ENCODE measurements around the gene CBLC. TPM values are rescaled to one million over a fixed set of nuclear protein-coding genes. Genes with fewer than 3 reads are reported as not detected.

The CBLC gene
- total and polyA plus RNA-seq, 2 donors from 2014 or later: 8.2 to 11.5 TPM

DNA sequence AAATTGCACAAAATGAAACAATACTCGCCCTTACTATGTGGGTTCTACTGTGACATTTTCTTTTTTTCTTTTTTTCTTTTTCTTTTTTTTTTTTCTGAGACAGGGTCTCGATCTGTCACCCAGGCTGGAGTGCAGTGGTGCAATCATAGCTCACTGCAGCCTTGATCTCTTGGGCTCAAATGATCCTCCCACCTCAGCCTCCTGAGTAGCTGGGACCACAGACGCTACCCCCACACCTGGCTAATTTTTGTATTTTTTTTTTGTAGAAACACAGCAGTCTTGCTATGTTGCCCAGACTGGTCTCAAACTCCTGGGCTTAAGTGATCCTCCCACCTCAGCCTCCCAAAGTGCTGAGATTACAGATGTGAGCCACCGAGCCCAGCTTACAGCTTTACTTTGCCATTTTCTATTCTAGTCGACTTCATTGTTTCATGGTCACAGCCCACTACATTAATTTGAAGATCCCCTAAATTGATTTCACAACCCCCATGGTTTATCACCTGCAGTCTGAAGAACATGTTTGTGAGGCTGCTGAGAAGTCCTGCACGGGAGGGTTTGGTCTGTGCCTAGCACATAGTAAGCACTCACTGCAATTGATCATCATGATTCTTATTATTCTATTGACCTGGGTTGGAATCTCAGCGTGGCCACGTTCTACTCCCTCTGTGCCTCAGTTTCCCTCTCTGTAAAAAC lies 25.4 kb upstream of the CBLC start:
- no peaks in the 10 kb centered on the region for H3K27me3 ChIP-seq (ENCODE audit: control insufficient read depth, insufficient read depth, low read length)
- intact Hi-C loops (cut with DNase I): no loop called here
- FAIRE-seq: no peak
- H3K9ac ChIP-seq (ENCODE audit: low read length in 3 of 3): peak overlapping the region in 2 of 3 donors; percentile 10 to 42
- TF ChIP-seq, protein P1, sequence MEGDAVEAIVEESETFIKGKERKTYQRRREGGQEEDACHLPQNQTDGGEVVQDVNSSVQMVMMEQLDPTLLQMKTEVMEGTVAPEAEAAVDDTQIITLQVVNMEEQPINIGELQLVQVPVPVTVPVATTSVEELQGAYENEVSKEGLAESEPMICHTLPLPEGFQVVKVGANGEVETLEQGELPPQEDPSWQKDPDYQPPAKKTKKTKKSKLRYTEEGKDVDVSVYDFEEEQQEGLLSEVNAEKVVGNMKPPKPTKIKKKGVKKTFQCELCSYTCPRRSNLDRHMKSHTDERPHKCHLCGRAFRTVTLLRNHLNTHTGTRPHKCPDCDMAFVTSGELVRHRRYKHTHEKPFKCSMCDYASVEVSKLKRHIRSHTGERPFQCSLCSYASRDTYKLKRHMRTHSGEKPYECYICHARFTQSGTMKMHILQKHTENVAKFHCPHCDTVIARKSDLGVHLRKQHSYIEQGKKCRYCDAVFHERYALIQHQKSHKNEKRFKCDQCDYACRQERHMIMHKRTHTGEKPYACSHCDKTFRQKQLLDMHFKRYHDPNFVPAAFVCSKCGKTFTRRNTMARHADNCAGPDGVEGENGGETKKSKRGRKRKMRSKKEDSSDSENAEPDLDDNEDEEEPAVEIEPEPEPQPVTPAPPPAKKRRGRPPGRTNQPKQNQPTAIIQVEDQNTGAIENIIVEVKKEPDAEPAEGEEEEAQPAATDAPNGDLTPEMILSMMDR (IDR thresholded peaks at IDR 0.05; ENCODE audit: borderline replicate concordance, extremely low read depth, insufficient read depth): no peak
- H3K9me3 ChIP-seq (ENCODE audit: control insufficient read depth in 2 of 3, insufficient read depth in 1 of 3, low read length in 3 of 3): no peaks in the 10 kb centered on the region
- H3K4me1 ChIP-seq (ENCODE audit: control insufficient read depth in 2 of 3, insufficient read depth in 2 of 3, low read depth in 1 of 3, low read length in 3 of 3): peaks cover 0 to 44% (median 29%) of the 10 kb centered on the region in 3 donors
- H3K36me3 ChIP-seq (ENCODE audit: control insufficient read depth in 2 of 3, insufficient read depth in 3 of 3, low read length in 3 of 3): peaks cover 0 to 17% (median 10%) of the 10 kb centered on the region in 3 donors
- no peak for DNase-seq
- peak overlapping the region; percentile 15 to 93 for H3K27ac ChIP-seq (ENCODE audit: low read depth in 2 of 2, low read length in 2 of 2)
- H3K4me3 ChIP-seq (ENCODE audit: low read length in 3 of 3): peak overlapping the region in 2 of 3 donors; percentile 37 to 55

DNA sequence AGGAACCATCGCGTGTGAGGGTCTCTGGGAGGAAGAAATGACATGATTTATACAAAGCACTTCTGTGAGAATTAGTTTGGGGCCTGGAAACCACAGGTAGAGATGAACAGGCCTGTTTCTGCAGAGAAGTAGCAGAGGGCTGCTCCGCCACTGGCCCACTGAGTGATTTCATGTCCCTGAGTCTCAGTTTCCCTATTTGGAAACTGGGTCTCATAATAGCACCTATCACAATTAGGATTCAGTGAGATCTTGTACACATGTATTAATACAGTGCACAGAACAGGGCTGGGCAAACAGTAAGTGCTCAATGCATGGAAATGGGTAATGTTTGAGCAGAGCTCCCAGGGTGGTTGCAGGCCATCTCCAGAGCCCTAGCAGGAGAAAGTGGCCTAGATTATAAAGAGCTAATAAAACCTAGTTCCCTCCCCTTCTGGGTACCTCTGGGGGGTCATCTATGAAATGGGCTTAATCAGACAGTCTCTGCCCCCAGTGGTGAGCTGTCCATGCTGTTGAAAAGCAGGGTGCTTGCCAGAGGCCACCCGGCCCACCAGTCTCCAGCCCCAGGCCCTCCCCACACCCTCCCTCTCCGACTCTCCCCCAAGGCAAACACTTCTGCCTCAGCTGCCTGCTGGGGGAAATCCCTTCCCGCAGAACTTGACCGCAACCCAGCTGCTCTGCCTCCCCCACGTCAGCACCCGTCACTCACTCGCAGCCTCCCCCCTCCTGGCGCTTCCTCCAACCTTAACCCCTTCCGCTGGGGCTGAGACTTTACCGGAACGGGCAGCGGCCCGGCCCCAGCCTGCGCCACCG lies 24.7 kb upstream of the CBLC start:
- H3K27me3 ChIP-seq (ENCODE audit: control insufficient read depth, insufficient read depth, low read length): no peaks in the 10 kb centered on the region
- FAIRE-seq (no peak), DNase-seq (peak; percentile 89 to 98 (median 90))
- peaks cover 0 to 48% (median 27%) of the 10 kb centered on the region in 3 donors for H3K4me1 ChIP-seq (ENCODE audit: control insufficient read depth in 2 of 3, insufficient read depth in 2 of 3, low read depth in 1 of 3, low read length in 3 of 3)
- intact Hi-C loops (cut with DNase I): no loop called here
- peak overlapping the region in 1 of 3 donors; percentile 42 for H3K9ac ChIP-seq (ENCODE audit: low read length in 3 of 3)
- no peaks in the 10 kb centered on the region for H3K9me3 ChIP-seq (ENCODE audit: control insufficient read depth in 2 of 3, insufficient read depth in 1 of 3, low read length in 3 of 3)
- peak overlapping the region; percentile 89 to 93 for H3K27ac ChIP-seq (ENCODE audit: low read depth in 2 of 2, low read length in 2 of 2)
- TF ChIP-seq, protein P1 (IDR thresholded peaks at IDR 0.05; ENCODE audit: borderline replicate concordance, extremely low read depth, insufficient read depth): no peak
- H3K36me3 ChIP-seq (ENCODE audit: control insufficient read depth in 2 of 3, insufficient read depth in 3 of 3, low read length in 3 of 3): peaks cover 0 to 17% (median 10%) of the 10 kb centered on the region in 3 donors
- peak overlapping the region in 2 of 3 donors; percentile 37 to 55 for H3K4me3 ChIP-seq (ENCODE audit: low read length in 3 of 3)

DNA sequence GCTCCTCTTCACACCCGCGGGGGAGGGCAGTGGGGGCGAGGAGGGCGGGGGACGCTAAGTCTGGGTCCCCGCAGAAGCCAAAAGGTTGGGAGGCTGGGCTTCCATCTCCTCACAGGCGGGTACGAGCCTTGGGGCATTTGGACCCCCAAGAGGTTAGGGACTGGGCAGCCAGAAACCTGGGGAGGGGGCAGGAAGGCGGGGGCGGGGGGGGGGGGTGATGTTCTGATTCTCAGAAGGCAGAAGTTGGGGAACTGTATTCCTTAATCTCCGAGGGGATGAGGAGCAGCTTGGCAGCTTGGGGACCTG lies 24.1 kb upstream of the CBLC start:
- intact Hi-C loops (cut with DNase I): no loop called here
- DNase-seq (no peak), FAIRE-seq (no peak)
- H3K36me3 ChIP-seq (ENCODE audit: control insufficient read depth in 2 of 3, insufficient read depth in 3 of 3, low read length in 3 of 3): peaks cover 0 to 20% (median 10%) of the 10 kb centered on the region in 3 donors
- peak overlapping the region in 2 of 3 donors; percentile 55 to 59 for H3K4me3 ChIP-seq (ENCODE audit: low read length in 3 of 3)
- H3K4me1 ChIP-seq (ENCODE audit: control insufficient read depth in 2 of 3, insufficient read depth in 2 of 3, low read depth in 1 of 3, low read length in 3 of 3): peaks cover 0 to 52% (median 25%) of the 10 kb centered on the region in 3 donors
- H3K27me3 ChIP-seq (ENCODE audit: control insufficient read depth, insufficient read depth, low read length): no peaks in the 10 kb centered on the region
- TF ChIP-seq, protein P1 (IDR thresholded peaks at IDR 0.05; ENCODE audit: borderline replicate concordance, extremely low read depth, insufficient read depth): no peak
- H3K9ac ChIP-seq (ENCODE audit: low read length in 3 of 3): peak overlapping the region in 2 of 3 donors; percentile 38 to 79
- H3K27ac ChIP-seq (ENCODE audit: low read depth in 2 of 2, low read length in 2 of 2): peak overlapping the region; percentile 89 to 93
- H3K9me3 ChIP-seq (ENCODE audit: control insufficient read depth in 2 of 3, insufficient read depth in 1 of 3, low read length in 3 of 3): no peaks in the 10 kb centered on the region
